CD4-positive, alpha-beta T cell treated with Interleukin-6 for 4 hours (primary cell): Measurements from ENCODE around the gene KLHL1.

Experiments
- DNase-seq: peaks from one replicate; pipeline ENCODE4 v3.0.0-alpha.2; 2020; ENCODE audit warnings: mixed read lengths

KLHL1 gene

GRCh38 chr13:69676286-69676685 lies 432.0 kb downstream of the KLHL1 start:
- DNase-seq = no peak

GRCh38 chr13:69660155-69660554 lies 448.1 kb downstream of the KLHL1 start:
- no peak for DNase-seq

GRCh38 chr13:69657676-69658075 lies 450.6 kb downstream of the KLHL1 start:
- DNase-seq = no peak

GRCh38 chr13:69654392-69654791 lies 453.9 kb downstream of the KLHL1 start:
- no peak for DNase-seq
